HEK293 (cell line): ENCODE data around the gene DDX24.

ENCODE experiments used
- ATF2 ChIP-seq: fragments of 450-650 bp; formaldehyde crosslinking; IDR thresholded peaks from 2 replicates; pipeline ENCODE4 v1.5.1; 2016; ENCODE audit warnings: missing biosample characterization, missing genetic modification characterization, low read depth
- HOXA7 ChIP-seq: sonication (generic); formaldehyde crosslinking; IDR thresholded peaks from 2 replicates; pipeline ENCODE4 v1.8.1; 2022; ENCODE audit warnings: missing genetic modification reagents, borderline replicate concordance
- PRDM2 ChIP-seq: fragments of 450-650 bp; formaldehyde crosslinking; IDR thresholded peaks from 2 replicates; pipeline ENCODE4 v1.5.1; 2016; ENCODE audit warnings: missing biosample characterization, missing genetic modification characterization, borderline replicate concordance
- RBAK ChIP-seq: fragments of 450-650 bp; formaldehyde crosslinking; IDR thresholded peaks from 2 replicates; pipeline ENCODE4 v1.5.1; 2016; ENCODE audit warnings: missing biosample characterization, missing genetic modification characterization
- YY1 ChIP-seq: fragments of 450-650 bp; formaldehyde crosslinking; IDR thresholded peaks from 2 replicates; pipeline ENCODE4 v1.5.1; 2018; ENCODE audit warnings: missing biosample characterization, missing genetic modification characterization
- ZBTB1 ChIP-seq: fragments of 450-650 bp; formaldehyde crosslinking; IDR thresholded peaks from 2 replicates; pipeline ENCODE4 v1.5.1; 2016; ENCODE audit warnings: missing biosample characterization, missing genetic modification characterization
- ZFHX2 ChIP-seq: fragments of 450-650 bp; formaldehyde crosslinking; conservative IDR thresholded peaks from 2 replicates; pipeline ENCODE4 v1.5.1; 2016; ENCODE audit warnings: missing biosample characterization, missing genetic modification characterization
- ZFP3 ChIP-seq: fragments of 450-650 bp; formaldehyde crosslinking; IDR thresholded peaks from 2 replicates; pipeline ENCODE4 v1.5.1; 2016; ENCODE audit warnings: low read depth, missing biosample characterization, missing genetic modification characterization
- ZIC2 ChIP-seq: fragments of 450-650 bp; formaldehyde crosslinking; IDR thresholded peaks from 2 replicates; pipeline ENCODE4 v1.5.1; 2016; ENCODE audit warnings: missing biosample characterization, missing genetic modification characterization
- ZNF132 ChIP-seq: fragments of 450-650 bp; formaldehyde crosslinking; IDR thresholded peaks from 2 replicates; pipeline ENCODE4 v1.5.1; 2017; ENCODE audit warnings: missing biosample characterization, missing genetic modification characterization, borderline replicate concordance
- ZNF211 ChIP-seq: fragments of 450-650 bp; formaldehyde crosslinking; IDR thresholded peaks from 2 replicates; pipeline ENCODE4 v1.5.1; 2016; ENCODE audit warnings: low read depth, missing biosample characterization, missing genetic modification characterization
- ZNF239 ChIP-seq: fragments of 450-650 bp; formaldehyde crosslinking; IDR thresholded peaks from 2 replicates; pipeline ENCODE4 v1.5.1; 2016; ENCODE audit warnings: missing biosample characterization, missing genetic modification characterization
- ZNF266 ChIP-seq: fragments of 450-650 bp; formaldehyde crosslinking; IDR thresholded peaks from 2 replicates; pipeline ENCODE4 v1.5.1; 2016; ENCODE audit warnings: missing biosample characterization, missing genetic modification characterization, low read depth
- ZNF311 ChIP-seq: fragments of 450-650 bp; formaldehyde crosslinking; IDR thresholded peaks from 2 replicates; pipeline ENCODE4 v1.5.1; 2017; ENCODE audit warnings: missing biosample characterization, missing genetic modification characterization, borderline replicate concordance
- ZNF394 ChIP-seq: fragments of 450-650 bp; formaldehyde crosslinking; IDR thresholded peaks from 2 replicates; pipeline ENCODE4 v1.5.1; 2016; ENCODE audit warnings: missing biosample characterization, missing genetic modification characterization, mild to moderate bottlenecking, moderate library complexity, borderline replicate concordance
- ZNF404 ChIP-seq: fragments of 450-650 bp; formaldehyde crosslinking; IDR thresholded peaks from 2 replicates; pipeline ENCODE4 v1.5.1; 2017; ENCODE audit warnings: missing biosample characterization, missing genetic modification characterization
- ZNF488 ChIP-seq: fragments of 450-650 bp; formaldehyde crosslinking; IDR thresholded peaks from 2 replicates; pipeline ENCODE4 v1.5.1; 2016; ENCODE audit warnings: missing biosample characterization, missing genetic modification characterization
- ZNF548 ChIP-seq: fragments of 450-650 bp; formaldehyde crosslinking; IDR thresholded peaks from 2 replicates; pipeline ENCODE4 v1.5.1; 2016; ENCODE audit warnings: missing biosample characterization, missing genetic modification characterization
- ZNF600 ChIP-seq: fragments of 450-650 bp; formaldehyde crosslinking; IDR thresholded peaks from 2 replicates; pipeline ENCODE4 v1.5.1; 2016; ENCODE audit warnings: missing biosample characterization, missing genetic modification characterization
- ZNF837 ChIP-seq: fragments of 450-650 bp; formaldehyde crosslinking; IDR thresholded peaks from 2 replicates; pipeline ENCODE4 v1.5.1; 2016; ENCODE audit warnings: missing biosample characterization, missing genetic modification characterization
- TF ChIP-seq, protein P1 (sequence below): fragments of 450-650 bp; formaldehyde crosslinking; IDR thresholded peaks from 2 replicates; pipeline ENCODE4 v1.5.1; 2016; ENCODE audit warnings: missing biosample characterization, missing genetic modification characterization, borderline replicate concordance
- TF ChIP-seq, protein P2 (sequence below): fragments of 450-650 bp; formaldehyde crosslinking; IDR thresholded peaks from 2 replicates; pipeline ENCODE4 v1.5.1; 2016; ENCODE audit warnings: missing biosample characterization, missing genetic modification characterization
- TF ChIP-seq, protein P3 (sequence below): IDR thresholded peaks from 2 replicates; pipeline ENCODE4 v1.6.1; 2011; ENCODE audit warnings: mild to moderate bottlenecking, low read depth, low read length, borderline replicate concordance
- TF ChIP-seq, protein P4 (sequence below): fragments of 450-650 bp; formaldehyde crosslinking; IDR thresholded peaks from 2 replicates; pipeline ENCODE4 v1.5.1; 2016; ENCODE audit warnings: missing biosample characterization, missing genetic modification characterization

Gene DDX24

DNA sequence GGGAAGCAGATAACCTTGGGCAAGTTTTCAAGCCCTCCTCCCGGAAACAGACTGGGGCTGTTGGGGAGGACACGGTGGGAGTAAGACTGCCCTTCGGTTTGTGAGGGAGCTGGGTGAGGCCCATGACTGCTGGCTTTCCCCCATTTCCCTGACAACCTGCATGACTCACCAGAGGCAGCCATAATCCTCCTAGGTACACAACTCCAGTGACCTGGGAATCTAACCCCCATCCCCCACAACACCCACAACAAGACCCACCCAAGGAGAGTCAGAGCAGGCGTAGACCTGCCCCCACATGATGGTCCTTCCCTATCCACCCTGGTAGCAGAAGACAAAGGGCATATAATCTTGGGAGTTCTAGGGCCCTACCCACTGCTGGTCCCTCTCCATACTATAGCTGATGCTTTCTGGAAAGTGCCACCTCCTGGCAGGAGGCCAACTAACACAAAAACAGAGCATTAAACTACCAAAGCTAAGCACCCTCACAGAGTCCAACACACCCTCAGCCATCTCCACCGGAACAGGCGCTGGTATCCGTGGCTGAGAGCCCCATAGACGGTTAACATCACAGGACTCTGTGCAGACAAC, 14.8 kb downstream of the DDX24 start (continued):
- TF ChIP-seq PRDM2, result no peak
- no peak for TF ChIP-seq ZNF394 (tag by site-specific recombination)
- TF ChIP-seq ZNF600, result peak; percentile 99
- no peak for TF ChIP-seq ZNF837 (tag by site-specific recombination)
- no peak for TF ChIP-seq RBAK (tag by site-specific recombination)
- no peak for TF ChIP-seq ZNF311
- TF ChIP-seq, protein P1, sequence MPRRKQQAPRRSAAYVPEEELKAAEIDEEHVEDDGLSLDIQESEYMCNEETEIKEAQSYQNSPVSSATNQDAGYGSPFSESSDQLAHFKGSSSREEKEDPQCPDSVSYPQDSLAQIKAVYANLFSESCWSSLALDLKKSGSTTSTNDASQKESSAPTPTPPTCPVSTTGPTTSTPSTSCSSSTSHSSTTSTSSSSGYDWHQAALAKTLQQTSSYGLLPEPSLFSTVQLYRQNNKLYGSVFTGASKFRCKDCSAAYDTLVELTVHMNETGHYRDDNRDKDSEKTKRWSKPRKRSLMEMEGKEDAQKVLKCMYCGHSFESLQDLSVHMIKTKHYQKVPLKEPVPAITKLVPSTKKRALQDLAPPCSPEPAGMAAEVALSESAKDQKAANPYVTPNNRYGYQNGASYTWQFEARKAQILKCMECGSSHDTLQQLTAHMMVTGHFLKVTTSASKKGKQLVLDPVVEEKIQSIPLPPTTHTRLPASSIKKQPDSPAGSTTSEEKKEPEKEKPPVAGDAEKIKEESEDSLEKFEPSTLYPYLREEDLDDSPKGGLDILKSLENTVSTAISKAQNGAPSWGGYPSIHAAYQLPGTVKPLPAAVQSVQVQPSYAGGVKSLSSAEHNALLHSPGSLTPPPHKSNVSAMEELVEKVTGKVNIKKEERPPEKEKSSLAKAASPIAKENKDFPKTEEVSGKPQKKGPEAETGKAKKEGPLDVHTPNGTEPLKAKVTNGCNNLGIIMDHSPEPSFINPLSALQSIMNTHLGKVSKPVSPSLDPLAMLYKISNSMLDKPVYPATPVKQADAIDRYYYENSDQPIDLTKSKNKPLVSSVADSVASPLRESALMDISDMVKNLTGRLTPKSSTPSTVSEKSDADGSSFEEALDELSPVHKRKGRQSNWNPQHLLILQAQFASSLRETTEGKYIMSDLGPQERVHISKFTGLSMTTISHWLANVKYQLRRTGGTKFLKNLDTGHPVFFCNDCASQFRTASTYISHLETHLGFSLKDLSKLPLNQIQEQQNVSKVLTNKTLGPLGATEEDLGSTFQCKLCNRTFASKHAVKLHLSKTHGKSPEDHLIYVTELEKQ (tag by site-specific recombination), result no peak
- no peak for TF ChIP-seq ZNF488
- no peak for TF ChIP-seq YY1 (tag by site-specific recombination)
- TF ChIP-seq ATF2 (tag by site-specific recombination), result no peak
- TF ChIP-seq, protein P2, sequence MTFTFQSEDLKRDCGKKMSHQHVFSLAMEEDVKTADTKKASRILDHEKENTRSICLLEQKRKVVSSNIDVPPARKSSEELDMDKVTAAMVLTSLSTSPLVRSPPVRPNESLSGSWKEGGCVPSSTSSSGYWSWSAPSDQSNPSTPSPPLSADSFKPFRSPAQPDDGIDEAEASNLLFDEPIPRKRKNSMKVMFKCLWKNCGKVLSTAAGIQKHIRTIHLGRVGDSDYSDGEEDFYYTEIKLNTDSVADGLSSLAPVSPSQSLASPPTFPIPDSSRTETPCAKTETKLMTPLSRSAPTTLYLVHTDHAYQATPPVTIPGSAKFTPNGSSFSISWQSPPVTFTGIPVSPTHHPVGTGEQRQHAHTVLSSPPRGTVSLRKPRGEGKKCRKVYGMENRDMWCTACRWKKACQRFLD, result no peak
- TF ChIP-seq, protein P3, sequence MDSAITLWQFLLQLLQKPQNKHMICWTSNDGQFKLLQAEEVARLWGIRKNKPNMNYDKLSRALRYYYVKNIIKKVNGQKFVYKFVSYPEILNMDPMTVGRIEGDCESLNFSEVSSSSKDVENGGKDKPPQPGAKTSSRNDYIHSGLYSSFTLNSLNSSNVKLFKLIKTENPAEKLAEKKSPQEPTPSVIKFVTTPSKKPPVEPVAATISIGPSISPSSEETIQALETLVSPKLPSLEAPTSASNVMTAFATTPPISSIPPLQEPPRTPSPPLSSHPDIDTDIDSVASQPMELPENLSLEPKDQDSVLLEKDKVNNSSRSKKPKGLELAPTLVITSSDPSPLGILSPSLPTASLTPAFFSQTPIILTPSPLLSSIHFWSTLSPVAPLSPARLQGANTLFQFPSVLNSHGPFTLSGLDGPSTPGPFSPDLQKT, result no peak
- no peak for TF ChIP-seq ZNF548 (tag by site-specific recombination)
- TF ChIP-seq ZNF266, result no peak
- no peak for TF ChIP-seq HOXA7 (CRISPR knock-in tag)
- no peak for TF ChIP-seq ZIC2 (tag by site-specific recombination)
- no peak for TF ChIP-seq ZNF211 (tag by site-specific recombination)
- no peak for TF ChIP-seq ZNF404 (tag by site-specific recombination)
- peak; percentile 99 for TF ChIP-seq ZFHX2 (tag by site-specific recombination)
- TF ChIP-seq ZBTB1 (tag by site-specific recombination), result no peak
- no peak for TF ChIP-seq ZNF132 (tag by site-specific recombination)
- TF ChIP-seq, protein P4, sequence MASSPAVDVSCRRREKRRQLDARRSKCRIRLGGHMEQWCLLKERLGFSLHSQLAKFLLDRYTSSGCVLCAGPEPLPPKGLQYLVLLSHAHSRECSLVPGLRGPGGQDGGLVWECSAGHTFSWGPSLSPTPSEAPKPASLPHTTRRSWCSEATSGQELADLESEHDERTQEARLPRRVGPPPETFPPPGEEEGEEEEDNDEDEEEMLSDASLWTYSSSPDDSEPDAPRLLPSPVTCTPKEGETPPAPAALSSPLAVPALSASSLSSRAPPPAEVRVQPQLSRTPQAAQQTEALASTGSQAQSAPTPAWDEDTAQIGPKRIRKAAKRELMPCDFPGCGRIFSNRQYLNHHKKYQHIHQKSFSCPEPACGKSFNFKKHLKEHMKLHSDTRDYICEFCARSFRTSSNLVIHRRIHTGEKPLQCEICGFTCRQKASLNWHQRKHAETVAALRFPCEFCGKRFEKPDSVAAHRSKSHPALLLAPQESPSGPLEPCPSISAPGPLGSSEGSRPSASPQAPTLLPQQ (tag by site-specific recombination), result peak; percentile 67; the same call in 1 of the 2 replicates
- no peak for TF ChIP-seq ZFP3 (tag by site-specific recombination)
- TF ChIP-seq ZNF239 (tag by site-specific recombination), result no peak
